22Rv1 (cell line): Measurements from ENCODE around the gene SRD5A3.

Experiments used
- CTCF ChIP-seq: fragments of 450-650 bp; IDR thresholded peaks from 2 replicates; pipeline ENCODE4 v1.5.1; 2017; ENCODE audit warnings: mild to moderate bottlenecking
- ZFX ChIP-seq: fragments of 450-650 bp; IDR thresholded peaks from 2 replicates; pipeline ENCODE4 v1.6.1; 2017; ENCODE audit warnings: antibody characterized with exemption, borderline replicate concordance

- 0 out of 2 replicates have a peak, but pooled peaks have one; percentile 16 for TF ChIP-seq CTCF
- TF ChIP-seq ZFX, result no peak
These were observed 49.7 kb downstream of the SRD5A3 start, which contains the start of gene TMEM165 for GRCh38 chr4:55395529-55396307.
